DMS53 treated with DMSO at 0.1 percent for 48 hours (cell line): ENCODE measurements around the gene IGFBP3.
"Not testable (repeated sequence)": the region's sequence is repeated elsewhere in the genome, so short reads cannot be mapped to it uniquely, and the experiment has no call there.

ENCODE experiments used
- DNase-seq: peaks from one replicate; lab custom pipeline; 2025; ENCODE audit not compliant: unreplicated experiment; lab: John Stamatoyannopoulos, UW

Gene IGFBP3, protein sequence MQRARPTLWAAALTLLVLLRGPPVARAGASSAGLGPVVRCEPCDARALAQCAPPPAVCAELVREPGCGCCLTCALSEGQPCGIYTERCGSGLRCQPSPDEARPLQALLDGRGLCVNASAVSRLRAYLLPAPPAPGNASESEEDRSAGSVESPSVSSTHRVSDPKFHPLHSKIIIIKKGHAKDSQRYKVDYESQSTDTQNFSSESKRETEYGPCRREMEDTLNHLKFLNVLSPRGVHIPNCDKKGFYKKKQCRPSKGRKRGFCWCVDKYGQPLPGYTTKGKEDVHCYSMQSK

DNA sequence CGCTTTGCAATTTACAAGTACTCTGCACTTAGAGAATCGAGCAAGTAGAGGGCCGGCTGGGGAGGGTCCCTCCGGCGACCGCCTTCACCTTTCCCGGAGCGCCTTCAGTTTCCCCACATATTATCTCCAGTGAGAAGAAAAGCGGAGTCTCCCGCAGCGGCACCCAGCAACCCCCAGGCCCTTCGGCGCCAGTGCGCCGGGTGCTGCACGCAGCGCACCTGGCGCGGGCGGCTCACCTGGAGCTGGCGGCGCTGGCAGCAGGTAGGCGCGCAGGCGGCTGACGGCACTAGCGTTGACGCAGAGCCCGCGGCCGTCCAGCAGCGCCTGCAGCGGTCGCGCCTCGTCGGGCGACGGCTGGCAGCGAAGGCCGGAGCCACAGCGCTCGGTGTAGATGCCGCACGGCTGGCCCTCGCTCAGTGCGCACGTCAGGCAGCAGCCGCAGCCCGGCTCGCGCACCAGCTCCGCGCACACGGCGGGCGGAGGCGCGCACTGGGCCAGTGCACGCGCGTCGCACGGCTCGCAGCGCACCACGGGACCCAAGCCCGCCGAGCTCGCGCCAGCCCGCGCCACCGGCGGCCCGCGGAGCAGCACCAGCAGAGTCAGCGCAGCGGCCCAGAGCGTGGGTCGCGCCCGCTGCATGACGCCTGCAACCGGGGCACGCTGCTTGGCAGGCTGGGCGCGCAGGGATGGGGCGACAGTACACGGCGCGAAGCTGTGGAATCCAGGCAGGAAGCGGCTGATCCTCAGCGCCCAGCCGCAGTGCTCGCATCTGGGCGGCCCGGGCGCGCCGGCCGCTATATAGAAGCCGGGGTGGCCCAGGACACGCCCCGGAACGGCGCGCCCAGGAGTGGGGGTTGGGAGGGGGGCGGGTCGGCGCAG, at the start of gene IGFBP3:
TSS of gene IGFBP3 (minus strand) at position 771 of the 879 bp plus-strand sequence. CDS start at position 639, 132 bp downstream.
- peak; percentile 53 for DNase-seq

DNA sequence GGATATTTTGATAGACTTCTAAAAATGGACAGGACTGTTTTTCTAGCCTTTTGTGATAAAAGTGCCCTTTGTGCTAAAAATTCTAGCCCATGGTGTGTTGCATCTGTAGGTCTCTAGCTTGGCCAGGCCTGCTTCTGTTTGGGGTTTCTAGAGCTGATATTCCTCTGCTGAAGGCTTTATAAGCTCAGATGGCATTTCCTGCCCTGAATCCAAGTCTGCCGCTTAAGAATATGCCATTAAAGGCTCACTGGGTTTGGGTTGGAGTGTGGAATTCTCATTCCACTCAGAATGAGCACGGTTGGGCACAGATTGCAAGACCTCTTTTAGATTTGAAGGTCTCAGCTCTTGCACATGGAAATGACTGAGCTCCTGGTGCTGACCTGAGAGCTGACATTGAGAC, 49.4 kb upstream of the IGFBP3 start:
- DNase-seq, result no peak

DNA sequence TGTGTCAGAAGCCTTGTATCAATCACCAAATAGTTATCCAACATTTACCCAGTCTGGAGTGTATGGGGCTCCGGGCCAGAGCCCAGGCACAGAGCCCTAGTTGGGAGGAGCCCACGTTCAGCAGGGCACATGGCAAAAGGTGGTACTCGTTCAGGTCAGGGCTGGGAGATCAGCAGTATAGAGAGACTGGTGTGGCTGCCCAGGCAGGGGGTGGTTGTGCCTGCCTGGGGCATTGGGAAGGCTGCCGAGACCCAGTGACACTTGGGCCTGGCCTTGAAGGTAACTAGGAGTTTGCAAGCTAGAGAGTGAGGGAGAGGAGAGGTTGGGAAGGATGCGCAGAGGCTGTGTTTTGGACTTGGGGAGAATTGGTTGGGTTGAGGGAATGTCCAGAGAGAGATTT, 48.9 kb upstream of the IGFBP3 start:
- no peak for DNase-seq

DNA sequence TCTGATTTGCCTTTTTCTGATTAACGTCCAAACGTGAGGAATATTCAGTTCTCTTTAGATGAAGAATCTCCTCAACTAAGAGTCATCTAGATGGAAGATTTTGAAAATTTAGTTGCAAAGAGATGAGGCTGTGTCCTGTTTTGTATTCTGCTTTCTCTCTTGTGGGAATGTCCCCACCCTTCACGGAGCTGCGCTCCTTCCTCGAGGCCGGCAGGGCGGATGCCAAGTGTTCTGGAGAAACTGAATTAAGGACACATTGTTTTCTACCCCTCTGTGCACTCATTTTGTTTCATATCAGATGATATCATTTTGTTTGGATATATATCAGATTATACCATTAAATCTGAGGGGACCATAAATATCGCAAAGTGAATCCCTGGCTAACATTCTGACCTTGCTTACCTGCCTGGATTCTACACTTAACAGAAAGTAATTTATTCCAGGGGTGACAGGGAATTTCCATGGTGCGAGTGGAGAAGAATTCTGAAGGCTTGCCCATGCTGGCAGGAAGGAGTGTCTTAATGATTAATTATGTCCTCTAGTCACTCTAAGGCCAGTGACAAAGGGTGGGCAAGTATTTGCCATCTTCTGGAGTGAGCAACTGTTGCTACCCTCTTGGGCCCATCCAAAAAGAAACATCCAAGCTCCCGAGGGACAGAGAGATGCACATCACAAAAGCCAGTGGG, 47.9 kb upstream of the IGFBP3 start:
- DNase-seq, result no peak

DNA sequence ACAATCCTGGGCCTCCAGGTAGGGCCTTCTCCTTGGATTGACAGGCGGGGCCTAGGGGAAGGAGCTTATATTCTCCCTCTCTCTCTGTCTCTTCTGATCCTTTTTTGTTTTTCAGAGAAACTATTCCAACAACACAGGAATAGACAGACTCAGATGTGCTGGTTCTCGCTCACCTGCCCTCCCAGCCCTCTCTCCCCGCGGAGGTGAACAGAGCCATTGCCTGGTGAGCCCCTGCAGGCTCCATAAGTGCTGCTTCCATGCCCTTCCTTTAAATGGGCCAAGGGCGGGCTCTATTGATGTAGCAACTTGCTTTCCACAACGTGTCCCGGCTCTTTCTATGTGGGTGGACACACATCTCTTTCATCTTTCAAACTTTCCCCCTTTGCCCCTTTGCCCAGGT, 47.2 kb upstream of the IGFBP3 start:
- DNase-seq, result no peak

DNA sequence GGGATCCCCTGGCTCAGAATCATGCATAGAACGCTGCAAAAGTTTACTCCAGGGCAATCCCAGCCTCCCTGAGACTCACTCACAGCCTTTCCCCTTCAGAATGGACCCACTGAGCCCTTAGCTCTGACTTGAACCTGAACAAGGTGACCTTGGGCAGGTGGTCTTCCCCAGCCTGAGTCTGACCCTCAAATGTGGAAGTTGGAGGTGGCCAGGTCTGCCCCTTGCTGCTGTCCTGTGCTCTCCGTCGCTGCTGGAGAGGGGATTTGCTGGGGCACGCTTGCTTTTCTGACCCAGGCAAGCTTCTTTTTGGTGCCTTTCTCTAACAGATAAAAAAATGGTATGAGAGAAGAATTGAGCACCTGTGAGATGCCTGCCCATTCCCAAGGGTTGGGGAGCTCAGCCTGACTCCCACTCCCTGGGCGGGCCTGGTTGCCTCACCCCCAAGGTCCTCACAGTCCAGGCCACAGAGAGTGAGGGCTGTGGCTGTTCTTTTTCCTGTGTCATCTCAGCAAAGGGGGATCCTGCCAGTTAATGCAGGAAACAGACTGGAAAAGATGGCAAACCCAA, 46.6 kb upstream of the IGFBP3 start:
- DNase-seq, result no peak

DNA sequence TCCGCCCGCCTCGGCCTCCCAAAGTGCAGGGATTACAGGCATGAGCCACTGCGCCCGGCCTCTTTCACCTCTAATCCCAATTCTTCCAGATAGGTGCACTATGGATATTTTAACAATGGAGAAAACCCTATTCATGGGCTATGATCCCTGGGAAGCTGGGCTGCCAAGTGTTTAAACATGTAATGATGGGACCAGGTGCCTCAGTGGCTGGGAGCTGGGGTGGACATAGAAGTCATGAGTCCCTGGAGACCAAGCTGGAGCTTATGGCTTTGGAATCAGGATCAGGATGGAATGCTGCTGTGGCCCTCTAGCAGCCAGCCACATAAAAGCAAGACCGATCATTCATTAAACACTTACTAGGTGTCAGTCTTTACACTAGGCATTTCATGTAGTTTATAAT, 41.8 kb upstream of the IGFBP3 start:
- no peak for DNase-seq

DNA sequence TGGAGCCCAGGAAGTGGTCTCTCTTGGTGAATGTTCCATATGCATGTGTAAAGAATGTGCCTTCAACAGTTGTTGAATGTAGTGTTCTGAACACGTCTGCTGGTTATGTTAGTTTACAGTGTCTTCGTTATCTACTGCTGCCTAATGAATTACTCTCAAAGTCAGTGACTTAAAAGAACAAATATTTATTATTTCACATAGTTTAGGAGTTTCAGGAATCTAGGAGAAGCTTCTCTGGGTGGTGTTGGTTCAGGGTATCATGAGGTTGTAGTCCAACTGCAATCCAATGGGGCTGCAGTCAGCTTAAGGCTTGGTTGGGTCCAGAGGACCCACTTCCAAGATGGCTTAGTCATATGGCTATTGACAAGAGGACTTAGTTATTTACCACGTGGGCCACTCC, 36.6 kb upstream of the IGFBP3 start:
- DNase-seq, result no peak

DNA sequence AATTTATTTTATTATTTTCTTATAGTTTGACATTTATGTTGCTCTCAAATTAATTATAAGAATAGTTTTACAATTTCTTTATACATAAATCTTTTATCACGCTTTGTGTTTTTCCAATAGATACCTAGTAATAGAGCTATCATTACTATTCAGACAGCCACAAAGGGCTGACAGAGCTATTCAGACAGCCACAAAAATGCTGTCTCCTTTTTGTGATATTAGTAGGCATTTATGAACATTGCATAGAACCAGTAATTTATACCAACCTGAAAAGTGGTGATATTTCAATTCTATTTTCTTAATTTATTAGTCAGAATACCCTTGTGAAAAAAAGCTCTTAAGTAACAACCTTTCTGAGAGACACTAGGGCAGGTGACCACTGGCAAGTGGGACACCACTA, 34.2 kb upstream of the IGFBP3 start:
- DNase-seq, result no peak

DNA sequence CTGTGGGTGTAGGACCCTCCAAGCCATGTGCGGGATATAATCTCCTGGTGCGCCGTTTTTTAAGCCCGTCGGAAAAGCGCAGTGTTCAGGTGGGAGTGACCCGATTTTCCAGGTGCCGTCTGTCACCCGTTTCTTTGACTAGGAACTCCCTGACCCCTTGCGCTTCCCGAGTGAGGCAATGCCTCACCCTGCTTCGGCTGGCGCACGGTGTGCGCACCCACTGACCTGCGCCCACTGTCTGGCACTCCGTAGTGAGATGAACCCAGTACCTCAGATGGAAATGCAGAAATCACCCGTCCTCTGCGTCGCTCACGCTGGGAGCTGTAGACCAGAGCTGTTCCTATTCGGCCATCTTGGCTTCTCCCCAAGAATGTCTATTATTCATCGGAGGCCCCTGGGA, 32.0 kb upstream of the IGFBP3 start:
- DNase-seq, result not testable (repeated sequence)

DNA sequence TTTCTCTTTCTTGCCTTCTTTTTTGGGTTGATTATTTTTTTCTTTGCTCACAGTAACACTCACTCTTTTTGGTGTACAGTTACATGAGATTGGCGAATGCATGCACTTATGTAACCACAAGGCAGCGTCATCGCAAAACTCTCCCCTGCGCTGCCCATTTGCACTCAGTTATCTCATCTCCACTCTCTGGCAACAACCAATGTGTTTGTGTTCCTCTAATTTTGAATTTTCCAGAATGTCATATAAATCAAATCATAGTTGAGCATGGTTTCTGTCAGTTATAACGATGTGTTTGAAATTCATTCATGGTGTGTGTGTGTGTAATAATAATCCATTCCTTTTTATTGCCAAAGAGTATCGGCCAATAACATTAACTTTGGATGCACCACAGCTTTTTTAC, 23.0 kb upstream of the IGFBP3 start:
- DNase-seq, result no peak

DNA sequence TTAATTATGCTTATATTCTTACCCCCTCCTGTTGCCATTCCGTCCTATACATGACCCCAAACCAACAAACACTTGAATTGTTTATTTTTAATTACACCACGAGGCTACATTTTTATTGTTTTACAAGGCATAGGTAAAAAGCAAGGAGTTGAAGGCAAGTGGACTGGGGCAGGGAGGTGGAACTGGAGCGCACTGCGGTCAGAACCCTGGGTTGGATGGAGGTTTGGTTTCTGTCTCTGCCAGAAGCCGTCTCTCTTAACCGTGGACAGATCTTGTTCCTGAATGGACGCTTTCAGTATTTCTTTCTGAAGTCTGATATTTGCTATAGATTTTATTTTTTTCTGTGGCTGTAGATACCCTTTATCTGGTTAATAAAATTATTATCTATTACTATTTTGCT, 19.9 kb upstream of the IGFBP3 start:
- no peak for DNase-seq

DNA sequence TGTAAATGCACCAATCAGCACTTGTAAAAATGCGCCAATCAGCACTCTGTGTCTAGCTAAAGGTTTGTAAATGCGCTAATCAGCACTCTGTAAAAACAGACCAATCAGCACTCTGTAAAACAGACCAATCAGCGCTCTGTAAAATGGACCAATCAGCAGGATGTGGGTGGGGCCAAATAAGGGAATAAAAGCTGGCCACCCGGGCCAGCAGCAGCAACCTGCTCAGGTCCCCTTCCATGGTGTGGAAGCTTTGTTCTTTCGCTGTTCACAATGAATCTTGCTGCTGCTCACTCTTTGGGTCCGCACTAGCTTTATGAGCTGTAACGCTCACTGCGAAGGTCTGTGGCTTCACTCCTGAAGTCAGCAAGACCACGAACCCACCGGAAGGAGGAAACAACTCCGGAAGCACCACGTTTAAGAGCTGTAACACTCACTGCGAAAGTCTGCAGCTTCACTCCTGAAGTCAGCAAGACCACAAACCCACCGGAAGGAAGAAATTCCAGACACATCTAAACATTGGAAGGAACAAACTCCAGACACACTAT, 19.2 kb upstream of the IGFBP3 start:
- not testable (repeated sequence) for DNase-seq

DNA sequence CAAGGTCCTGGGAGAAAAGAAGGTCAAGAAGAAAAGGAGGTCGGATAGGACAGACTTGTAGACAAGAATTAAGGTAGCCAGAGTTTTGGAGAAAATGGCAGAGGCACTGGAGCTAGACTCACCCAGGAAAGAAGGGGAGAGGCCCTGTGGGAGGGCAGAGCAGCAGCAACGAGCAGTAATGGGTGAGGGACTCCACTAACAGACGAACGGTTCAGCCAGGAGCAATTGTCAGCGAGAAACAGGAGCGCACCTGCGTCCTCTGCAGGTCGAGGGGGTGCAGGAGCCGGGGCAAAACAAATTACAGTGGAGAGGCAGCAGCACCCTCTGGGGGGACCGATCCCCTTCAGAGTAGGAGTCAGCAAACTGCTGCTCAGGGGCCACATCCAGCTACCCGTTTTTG, 18.5 kb upstream of the IGFBP3 start:
- DNase-seq, result no peak

DNA sequence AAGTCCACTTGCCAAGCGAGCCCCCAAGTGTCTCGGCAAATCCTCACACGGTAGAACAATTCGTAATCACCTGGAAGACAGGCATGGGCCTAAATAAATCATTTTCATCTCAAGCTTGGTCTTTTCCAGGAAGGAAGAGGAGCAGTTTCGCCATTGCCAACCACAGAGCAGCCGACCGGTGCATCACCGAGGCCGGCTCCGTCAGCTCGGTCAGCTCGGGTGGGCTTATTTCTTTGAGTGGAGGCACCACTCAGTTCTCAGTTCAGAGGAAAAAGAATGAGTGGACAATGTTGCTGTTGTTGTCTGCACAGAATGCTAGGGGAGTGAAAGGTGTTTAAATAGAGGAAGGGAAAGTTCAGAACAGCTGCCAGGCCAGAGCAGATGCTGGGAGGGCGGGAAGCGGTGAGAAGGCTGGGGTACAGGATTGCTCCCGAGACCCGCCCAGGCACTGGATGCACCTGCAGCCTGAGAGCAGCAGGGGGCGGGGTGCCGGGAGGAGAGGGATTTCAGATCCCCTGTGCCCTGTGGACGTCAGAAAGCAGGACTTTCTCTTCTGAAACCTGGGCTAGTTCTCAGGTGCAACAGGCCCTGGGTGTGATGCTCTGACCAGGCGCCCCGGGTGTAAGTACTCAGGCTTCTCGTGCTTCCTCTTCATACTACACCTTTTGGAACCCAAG, 17.7 kb upstream of the IGFBP3 start:
- peak; percentile 10 for DNase-seq

DNA sequence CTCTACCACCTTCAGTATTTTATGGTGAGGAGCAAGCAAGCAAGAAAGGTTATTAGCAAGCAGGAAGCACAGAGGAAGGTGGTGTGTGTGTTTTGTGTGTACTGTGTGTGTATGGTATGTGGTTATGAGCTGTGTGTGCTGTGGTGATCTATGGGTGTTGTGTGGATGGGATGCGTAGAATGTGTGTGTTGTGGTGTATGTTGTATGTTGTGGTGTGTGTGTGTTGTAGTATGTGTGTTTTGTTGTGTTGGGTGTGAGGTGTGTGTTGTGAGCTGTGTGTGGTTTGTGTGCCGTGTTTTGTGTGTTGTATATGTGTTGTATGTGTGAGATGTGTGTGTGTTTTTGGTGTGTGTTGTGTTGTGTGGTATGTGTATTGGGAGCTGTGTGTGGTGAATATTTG, 16.8 kb upstream of the IGFBP3 start:
- DNase-seq, result no peak

DNA sequence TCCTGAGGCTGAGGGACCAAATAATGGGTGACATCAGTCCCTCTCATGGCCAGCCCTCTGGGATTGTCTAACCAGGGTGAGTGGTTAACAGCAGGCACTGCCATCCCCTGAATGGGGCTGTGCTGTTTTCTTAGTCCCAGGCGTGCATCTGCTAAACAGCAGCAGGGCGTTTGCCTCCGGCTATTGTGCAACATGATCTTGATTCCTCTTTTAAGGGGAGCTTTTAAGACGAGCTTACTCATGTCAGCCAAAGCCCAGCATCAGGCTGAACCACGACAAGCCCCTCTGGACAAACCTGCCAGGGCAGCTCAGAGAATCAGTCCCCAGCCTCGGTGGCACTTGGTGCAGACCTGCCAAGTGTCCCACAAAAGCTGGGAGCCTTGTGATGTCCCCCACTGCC, 16.2 kb upstream of the IGFBP3 start:
- no peak for DNase-seq

DNA sequence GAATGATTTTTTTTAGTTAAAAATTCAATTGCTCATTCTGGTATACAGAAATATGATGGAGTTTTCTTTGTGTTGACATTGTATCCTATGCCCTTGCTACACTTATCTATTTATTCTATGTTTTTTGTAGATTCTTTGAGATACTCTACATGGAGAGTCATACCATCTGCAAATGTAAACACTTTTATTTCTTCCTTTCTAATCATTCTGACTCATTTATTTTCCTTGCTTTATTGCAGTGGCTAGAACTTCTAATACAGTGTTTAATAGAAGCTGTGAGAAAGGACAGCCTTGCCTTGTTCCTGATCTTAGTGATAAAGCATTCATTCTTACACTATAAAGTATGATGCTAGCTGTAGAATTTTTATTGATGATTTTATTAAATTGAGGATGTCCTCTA, 9.9 kb upstream of the IGFBP3 start:
- peak; percentile 18 for DNase-seq

DNA sequence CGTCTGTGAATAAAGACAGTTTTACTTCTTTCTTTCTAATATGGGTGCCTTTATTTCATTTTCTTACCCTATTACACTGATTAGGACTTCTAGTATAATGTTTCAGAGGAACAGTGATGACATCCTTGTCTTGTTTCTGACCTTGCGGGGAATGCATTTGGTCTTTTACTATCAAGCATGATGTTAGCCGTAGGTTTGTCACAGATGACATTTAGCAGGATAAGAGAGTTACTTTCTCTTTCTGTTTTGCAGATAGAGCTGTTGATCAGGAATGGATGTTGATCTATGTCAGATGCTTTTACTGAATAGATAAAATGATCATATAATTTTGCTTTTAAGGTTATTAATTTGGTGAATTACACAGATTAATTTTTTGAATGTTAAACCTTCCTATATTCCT, 6.6 kb upstream of the IGFBP3 start:
- no peak for DNase-seq

DNA sequence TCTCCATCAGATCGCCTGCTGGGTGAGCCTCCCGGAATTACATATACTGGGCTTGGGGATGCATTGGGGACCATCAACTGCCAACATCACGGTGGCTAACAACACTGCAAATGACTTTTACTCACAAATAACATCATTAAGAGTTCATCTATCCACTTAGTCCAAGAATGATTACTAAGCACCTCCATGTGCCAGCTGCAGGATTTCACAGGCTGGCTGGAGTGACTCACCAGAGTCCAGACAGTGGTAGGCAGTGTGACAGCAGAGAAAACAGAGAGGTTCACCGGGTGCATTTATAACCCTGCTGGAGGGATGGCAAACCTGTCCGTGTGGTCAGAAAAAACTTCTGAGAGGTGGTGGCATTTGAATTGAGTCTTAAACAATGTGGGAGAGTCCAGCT, 3.2 kb upstream of the IGFBP3 start:
- DNase-seq, result no peak

DNA sequence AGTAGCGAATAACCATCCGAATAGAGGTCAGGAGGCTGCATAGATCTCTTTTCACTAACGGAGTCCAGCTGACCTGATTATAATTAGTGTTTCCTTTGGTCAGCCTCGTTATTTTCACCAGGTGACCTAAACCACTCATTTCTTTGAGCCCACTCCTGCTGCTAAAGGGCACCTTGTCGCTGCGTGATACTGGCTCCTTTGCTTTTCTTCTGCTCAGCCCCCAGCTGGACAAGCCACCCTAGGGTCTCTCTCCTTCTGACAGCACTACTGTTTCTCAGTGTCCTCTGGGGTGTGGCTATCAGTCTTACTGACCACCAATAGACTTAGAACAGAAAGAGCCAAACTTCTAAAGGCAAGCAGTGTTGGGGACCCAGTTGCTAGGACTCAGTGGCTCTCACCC, 2.7 kb upstream of the IGFBP3 start:
- no peak for DNase-seq
